GM18861 (cell line): Measurements from ENCODE around the gene GALNS.

Experiments
- ATAC-seq: cut with Tn5 transposase; IDR thresholded peaks from one replicate; pipeline ENCODE4 v1.9.1; 2021; ENCODE audit not compliant: unreplicated experiment

Gene GALNS

GRCh38 chr16:88859381-88860091 is 2.8 kb upstream of the GALNS start:
- ATAC-seq: no peak

- ATAC-seq: peak; percentile 38
Measured at GRCh38 chr16:88857728-88858339, 1.1 kb upstream of the GALNS start.

- no peak for ATAC-seq
Measured at GRCh38 chr16:88856122-88856827, 472 bp downstream of the GALNS start.

DNA sequence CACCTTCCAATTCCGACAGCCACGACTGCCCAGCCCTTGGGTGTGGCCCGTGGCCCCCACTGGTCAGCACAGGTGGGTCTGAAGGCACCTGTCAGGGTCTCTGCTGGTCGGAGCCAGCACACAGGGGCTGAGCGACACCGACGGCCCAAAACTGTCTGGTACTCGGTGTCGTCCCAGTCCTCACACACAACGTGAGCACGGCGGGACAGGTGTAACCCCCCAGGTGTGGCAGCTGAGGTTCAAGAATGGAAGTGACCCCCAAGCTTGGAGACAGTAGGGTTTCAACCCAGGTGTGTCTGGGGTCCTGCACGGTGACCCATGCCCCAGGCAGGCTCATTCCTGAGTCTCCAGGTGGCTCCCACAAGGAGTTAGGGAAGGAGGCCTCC is 1.0 kb downstream of the GALNS start:
- no peak for ATAC-seq

GRCh38 chr16:88855176-88855575 is 1.6 kb downstream of the GALNS start:
- ATAC-seq: no peak

DNA sequence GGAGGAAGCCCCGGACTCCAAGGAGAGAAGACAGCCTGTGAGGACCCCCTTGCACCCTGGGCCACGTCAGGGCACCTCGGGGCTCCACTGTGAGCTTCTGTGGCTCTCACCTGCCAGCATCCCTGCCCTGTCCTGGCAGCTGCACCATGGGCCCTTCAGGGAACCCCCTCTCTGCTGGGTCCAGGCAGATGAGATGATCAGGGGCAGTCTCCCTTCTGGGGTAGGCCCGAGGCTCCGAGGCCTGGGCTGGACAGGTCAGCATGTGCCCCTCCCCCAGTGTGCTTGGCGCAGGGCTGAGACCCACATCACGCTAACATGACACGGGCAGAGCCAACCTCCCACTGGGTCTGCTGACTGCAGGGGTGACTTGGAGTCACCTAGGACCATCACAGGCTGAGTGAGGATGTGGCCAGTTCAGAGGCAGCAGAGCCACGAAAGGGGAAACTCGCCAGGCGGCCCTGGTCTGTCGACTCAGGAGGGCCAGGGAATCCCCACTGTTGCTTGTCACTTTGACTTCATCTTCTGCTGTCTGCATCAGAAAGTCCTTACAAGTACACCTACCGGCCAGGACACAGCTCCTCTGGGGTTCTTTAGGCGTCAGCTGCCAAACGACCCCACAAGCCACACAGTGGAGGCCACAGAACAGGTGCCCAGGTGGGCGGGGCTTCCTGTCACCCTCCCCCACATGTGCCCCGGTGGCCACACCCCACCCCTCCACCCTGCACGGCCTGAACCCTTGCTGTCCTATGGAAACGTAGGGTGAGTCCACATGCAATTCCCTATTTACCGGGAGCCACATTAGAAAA is 2.2 kb downstream of the GALNS start:
- ATAC-seq: no peak

- ATAC-seq: no peak
Measured at GRCh38 chr16:88853325-88853941, 3.3 kb downstream of the GALNS start.

GRCh38 chr16:88851616-88852015 is 5.1 kb downstream of the GALNS start:
- no peak for ATAC-seq

GRCh38 chr16:88850531-88851199 is 6.1 kb downstream of the GALNS start:
- no peak for ATAC-seq

DNA sequence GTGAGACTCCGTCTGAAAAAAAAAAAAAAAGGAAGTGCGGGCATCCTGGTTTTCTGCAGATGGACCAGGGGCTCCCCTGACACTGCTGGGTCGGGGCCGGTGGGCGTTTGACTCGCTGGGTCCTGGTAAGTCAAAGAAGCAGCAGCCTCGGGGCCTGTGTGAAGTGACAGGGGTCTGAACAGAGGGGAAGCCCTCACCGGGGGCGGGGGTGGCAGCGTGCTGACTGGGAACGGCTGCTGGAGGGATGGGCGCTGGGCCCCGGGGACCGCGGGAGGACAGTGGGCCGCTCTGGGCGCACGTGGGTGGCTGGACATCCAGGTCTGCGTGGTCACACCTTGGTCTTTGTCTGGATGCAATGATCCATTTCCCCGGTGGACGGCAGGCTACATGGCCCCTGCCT is 8.2 kb downstream of the GALNS start:
- ATAC-seq: no peak

DNA sequence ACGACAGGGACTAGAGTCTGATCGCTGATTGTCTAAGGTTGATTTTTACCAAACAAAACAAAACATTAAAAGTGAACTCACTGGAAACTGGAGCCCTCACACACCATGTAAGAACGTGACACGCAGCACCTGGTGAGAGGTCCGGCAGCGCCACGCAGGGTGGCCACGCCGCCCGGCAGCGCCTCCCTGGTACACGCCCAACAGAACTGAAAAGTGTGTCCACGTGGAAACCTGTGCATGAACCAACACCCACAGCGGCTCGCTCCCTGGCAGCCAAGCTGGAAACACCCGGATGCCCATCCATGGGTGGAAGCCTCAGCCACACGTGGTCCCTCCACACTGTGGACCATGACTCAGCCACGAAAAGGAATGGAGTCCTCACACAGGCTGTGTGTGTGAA is 9.1 kb downstream of the GALNS start:
- ATAC-seq: no peak

- no peak for ATAC-seq
Measured at GRCh38 chr16:88846088-88846487, 10.7 kb downstream of the GALNS start.

- ATAC-seq: no peak
Measured at GRCh38 chr16:88844419-88845036, 12.2 kb downstream of the GALNS start.

DNA sequence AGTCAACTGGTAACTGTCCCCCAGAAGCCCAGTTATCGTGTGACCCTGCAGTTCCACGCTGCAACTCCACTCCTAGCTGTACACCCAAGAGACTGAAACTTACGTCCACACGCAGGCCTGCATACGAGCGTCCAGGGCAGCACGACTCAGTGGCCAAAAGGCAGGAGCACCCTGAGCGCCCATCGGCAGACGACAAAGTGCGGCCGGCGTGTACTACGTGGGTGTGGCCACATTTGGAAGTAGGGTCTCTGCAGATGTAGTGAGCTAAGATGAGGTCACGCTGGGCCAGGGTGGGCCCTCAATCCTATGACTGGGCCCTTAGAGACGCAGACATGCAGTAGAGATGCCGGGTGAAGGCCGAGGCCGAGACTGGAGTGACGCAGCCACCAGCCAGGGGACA is 13.5 kb downstream of the GALNS start:
- no peak for ATAC-seq

DNA sequence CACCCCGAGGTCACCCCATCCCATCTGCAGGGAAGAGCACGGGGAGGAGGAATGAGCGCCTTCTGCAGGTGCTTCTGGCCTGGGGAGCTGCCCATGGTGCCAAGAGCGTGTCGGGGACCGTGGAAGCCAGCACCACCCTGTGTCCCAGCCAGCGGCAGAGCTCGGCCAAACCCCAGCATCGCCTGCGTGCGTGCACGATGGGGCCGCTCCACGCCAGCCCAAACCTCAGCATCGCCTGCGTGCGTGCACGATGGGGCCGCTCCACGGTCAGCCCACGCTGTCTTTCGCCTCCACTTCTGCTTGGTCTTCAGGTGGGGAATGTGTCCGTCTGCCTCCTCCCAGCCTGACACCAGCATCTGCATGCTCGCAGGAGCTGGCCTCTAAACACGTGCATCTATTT is 13.9 kb downstream of the GALNS start:
- ATAC-seq: no peak

GRCh38 chr16:88842308-88842756 is 14.4 kb downstream of the GALNS start:
- no peak for ATAC-seq

DNA sequence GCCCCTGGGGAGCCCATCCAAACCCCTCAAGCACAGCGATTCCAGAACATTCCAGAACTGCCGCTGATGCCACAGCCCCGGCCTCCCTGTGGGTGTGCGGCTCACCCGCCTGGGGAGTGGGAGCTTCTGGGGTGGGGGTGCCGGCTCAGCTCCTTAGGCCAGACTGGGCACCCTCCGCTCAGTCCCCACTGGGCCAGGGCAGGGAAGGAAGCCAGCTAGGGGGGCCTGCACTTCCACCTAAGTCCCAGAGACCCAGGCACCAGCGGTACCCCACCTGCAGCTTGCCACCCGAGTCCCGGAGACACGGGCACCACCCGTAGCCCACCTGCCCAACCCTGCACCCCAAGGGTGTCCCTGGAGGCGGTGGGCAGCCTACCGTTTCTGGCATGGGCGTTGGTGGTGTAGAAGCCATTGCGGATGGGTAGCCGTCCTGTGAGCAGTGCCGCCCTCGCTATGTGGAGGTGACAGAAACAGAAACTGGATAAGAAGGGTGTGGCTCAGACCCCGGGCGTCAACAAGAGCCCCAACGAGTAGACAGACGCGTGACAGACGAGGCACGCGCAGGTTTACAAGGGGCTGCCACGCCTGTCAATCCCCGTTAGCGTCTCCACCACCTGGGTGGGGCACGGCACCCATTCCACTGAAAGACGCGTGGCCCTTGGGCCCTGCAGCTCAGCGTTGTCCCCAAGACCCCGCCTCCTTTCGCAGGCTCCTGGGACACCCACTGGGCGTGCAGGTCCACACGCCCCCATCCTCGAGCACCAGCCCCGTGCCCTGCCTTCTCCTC is 15.0 kb downstream of the GALNS start:
- ATAC-seq: no peak

- ATAC-seq: no peak
Measured at GRCh38 chr16:88840600-88841215, 16.0 kb downstream of the GALNS start.
